ENCODE results near the gene RCSD1. TPM values are rescaled to one million over a fixed set of nuclear protein-coding genes. Genes with fewer than 3 reads are reported as not detected.

Gene RCSD1
- total RNA-seq, 1 experiment from 2014 or later = 0.50 TPM

DNA sequence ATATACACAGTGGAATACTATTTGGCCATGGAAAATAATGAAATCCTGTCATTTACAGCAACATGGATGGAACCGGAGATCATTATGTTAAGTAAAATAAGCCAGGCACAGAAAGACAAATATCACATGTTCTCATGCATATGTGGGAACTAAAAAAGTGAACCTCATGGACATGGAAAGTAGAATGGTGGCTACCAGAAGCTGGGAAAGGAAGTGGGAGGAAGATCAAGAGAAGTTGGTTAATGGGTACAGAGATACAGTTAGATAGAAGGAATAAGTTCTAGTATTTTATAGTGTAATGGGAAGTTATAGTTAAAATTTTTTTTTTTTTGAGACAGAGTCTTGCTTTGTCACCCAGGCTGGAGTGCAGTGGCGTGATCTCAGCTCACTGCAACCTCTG lies 41.7 kb upstream of the RCSD1 start:
- Mint-ChIP-seq H3K27ac (no peak overlapping the region), H3K9me3 (peaks cover 21% of the 10 kb centered on the region), H3K4me1 (no peaks in the 10 kb centered on the region), H3K4me3 (no peak overlapping the region), H3K27me3 (ENCODE audit: low read depth) (no peaks in the 10 kb centered on the region), H3K36me3 (peaks cover 4% of the 10 kb centered on the region; the same call in 1 of the 2 replicates)
- ATAC-seq (no peak), DNase-seq (ENCODE audit: low spot score) (no peak)
- ChIA-PET CTCF (no interaction called here), POLR2A (no interaction called here)
- TF ChIP-seq NFYB (CRISPR knock-in tag; conservative IDR thresholded peaks at IDR 0.05; ENCODE audit: low read depth) = no peak
- TF ChIP-seq, protein P1, sequence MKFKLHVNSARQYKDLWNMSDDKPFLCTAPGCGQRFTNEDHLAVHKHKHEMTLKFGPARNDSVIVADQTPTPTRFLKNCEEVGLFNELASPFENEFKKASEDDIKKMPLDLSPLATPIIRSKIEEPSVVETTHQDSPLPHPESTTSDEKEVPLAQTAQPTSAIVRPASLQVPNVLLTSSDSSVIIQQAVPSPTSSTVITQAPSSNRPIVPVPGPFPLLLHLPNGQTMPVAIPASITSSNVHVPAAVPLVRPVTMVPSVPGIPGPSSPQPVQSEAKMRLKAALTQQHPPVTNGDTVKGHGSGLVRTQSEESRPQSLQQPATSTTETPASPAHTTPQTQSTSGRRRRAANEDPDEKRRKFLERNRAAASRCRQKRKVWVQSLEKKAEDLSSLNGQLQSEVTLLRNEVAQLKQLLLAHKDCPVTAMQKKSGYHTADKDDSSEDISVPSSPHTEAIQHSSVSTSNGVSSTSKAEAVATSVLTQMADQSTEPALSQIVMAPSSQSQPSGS (CRISPR knock-in tag; IDR thresholded peaks at IDR 0.05; ENCODE audit: borderline replicate concordance, low read depth) = no peak
- no peak for TF ChIP-seq ZNF317 (CRISPR knock-in tag; IDR thresholded peaks at IDR 0.05; ENCODE audit: borderline replicate concordance, low read depth)
- no peak for TF ChIP-seq SOX15 (CRISPR knock-in tag; IDR thresholded peaks at IDR 0.05)
- TF ChIP-seq, protein P2, sequence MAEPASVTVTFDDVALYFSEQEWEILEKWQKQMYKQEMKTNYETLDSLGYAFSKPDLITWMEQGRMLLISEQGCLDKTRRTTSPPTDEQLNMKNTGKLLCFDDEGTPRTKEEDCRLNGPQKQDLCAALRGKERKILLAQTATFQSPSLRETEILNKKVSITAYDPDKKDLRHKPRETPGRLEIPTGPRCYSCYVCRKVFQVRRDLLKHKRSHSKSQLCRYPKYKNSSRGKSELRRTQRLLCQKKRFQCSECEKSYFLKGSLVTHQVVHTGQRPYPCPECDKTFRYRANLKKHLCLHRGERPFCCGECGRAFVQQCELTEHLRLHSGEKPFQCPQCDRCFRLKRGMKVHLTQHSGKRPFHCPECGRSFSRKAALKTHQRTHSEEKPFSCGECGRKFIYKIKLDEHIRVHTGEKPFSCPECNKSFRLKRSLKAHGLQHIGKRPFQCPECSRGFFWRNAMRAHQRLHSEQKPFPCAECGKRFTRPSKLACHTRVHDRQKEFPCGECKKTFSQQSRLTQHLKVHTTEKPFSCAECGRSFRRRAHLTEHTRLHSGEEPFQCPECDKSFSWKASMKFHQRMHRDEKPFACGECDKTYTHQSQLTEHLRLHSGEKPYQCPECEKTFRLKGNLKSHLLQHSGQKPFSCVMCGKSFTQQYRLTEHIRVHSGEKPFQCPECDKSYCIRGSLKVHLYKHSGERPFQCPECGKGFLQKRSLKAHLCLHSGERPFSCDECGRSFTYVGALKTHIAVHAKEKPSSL (CRISPR knock-in tag; conservative IDR thresholded peaks at IDR 0.05) = no peak
- no peak for TF ChIP-seq NFATC4 (CRISPR knock-in tag; IDR thresholded peaks at IDR 0.05)
- TF ChIP-seq, protein P3, sequence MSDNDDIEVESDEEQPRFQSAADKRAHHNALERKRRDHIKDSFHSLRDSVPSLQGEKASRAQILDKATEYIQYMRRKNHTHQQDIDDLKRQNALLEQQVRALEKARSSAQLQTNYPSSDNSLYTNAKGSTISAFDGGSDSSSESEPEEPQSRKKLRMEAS (CRISPR knock-in tag; IDR thresholded peaks at IDR 0.05) = no peak
- TF ChIP-seq, protein P4, sequence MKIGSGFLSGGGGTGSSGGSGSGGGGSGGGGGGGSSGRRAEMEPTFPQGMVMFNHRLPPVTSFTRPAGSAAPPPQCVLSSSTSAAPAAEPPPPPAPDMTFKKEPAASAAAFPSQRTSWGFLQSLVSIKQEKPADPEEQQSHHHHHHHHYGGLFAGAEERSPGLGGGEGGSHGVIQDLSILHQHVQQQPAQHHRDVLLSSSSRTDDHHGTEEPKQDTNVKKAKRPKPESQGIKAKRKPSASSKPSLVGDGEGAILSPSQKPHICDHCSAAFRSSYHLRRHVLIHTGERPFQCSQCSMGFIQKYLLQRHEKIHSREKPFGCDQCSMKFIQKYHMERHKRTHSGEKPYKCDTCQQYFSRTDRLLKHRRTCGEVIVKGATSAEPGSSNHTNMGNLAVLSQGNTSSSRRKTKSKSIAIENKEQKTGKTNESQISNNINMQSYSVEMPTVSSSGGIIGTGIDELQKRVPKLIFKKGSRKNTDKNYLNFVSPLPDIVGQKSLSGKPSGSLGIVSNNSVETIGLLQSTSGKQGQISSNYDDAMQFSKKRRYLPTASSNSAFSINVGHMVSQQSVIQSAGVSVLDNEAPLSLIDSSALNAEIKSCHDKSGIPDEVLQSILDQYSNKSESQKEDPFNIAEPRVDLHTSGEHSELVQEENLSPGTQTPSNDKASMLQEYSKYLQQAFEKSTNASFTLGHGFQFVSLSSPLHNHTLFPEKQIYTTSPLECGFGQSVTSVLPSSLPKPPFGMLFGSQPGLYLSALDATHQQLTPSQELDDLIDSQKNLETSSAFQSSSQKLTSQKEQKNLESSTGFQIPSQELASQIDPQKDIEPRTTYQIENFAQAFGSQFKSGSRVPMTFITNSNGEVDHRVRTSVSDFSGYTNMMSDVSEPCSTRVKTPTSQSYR (CRISPR knock-in tag; IDR thresholded peaks at IDR 0.05) = no peak
- TF ChIP-seq, protein P5, sequence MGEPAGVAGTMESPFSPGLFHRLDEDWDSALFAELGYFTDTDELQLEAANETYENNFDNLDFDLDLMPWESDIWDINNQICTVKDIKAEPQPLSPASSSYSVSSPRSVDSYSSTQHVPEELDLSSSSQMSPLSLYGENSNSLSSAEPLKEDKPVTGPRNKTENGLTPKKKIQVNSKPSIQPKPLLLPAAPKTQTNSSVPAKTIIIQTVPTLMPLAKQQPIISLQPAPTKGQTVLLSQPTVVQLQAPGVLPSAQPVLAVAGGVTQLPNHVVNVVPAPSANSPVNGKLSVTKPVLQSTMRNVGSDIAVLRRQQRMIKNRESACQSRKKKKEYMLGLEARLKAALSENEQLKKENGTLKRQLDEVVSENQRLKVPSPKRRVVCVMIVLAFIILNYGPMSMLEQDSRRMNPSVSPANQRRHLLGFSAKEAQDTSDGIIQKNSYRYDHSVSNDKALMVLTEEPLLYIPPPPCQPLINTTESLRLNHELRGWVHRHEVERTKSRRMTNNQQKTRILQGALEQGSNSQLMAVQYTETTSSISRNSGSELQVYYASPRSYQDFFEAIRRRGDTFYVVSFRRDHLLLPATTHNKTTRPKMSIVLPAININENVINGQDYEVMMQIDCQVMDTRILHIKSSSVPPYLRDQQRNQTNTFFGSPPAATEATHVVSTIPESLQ (CRISPR knock-in tag; IDR thresholded peaks at IDR 0.05) = no peak
- TF ChIP-seq OVOL2 (CRISPR knock-in tag; IDR thresholded peaks at IDR 0.05; ENCODE audit: borderline replicate concordance) = no peak
- no peak for TF ChIP-seq TEAD4 (CRISPR knock-in tag; IDR thresholded peaks at IDR 0.05)
- no peak for TF ChIP-seq PREB (CRISPR knock-in tag; IDR thresholded peaks at IDR 0.05; ENCODE audit: borderline replicate concordance)
- no peak for TF ChIP-seq ZNF263 (CRISPR knock-in tag; IDR thresholded peaks at IDR 0.05; ENCODE audit: low read depth)
- TF ChIP-seq RELA (CRISPR knock-in tag; IDR thresholded peaks at IDR 0.05; ENCODE audit: borderline replicate concordance) = no peak

- no peak for TF ChIP-seq ZNF219 (CRISPR knock-in tag; IDR thresholded peaks at IDR 0.05; ENCODE audit: borderline replicate concordance)
- peaks cover 4% of the 10 kb centered on the region; the same call in 1 of the 2 replicates for H3K36me3 Mint-ChIP-seq
- no peaks in the 10 kb centered on the region for H3K4me1 Mint-ChIP-seq
- CTCF ChIA-PET = no interaction called here
- H3K27me3 Mint-ChIP-seq (ENCODE audit: low read depth) = no peaks in the 10 kb centered on the region
- no peak overlapping the region for H3K4me3 Mint-ChIP-seq
- no peak for DNase-seq (ENCODE audit: low spot score)
- no peak overlapping the region for H3K27ac Mint-ChIP-seq
- no peak for ATAC-seq
- POLR2A ChIA-PET = interaction anchor here (0.6 kb wide), 1 partner anchor 124 kb away, joined by 7 read pairs; no protein-coding TSS in a partner anchor
- H3K9me3 Mint-ChIP-seq = peaks cover 30% of the 10 kb centered on the region
Observed at GRCh38 chr1:167592475-167592874, 37.6 kb upstream of the RCSD1 start.

All from WTC11 (cell line).